Mesenchymal stem cell (in vitro differentiated cells and primary cell): Measurements from ENCODE around the gene IQCH.
"Not testable (repeated sequence)": the region's sequence is repeated elsewhere in the genome, so short reads cannot be mapped to it uniquely, and the experiment has no call there.

ENCODE experiments used
- DNase-seq: peaks from one replicate; pipeline ENCODE4 v3.0.0-alpha.2; 2013
- H2AFZ ChIP-seq: one replicate; pipeline ENCODE4 v1.6.1; 2013; ENCODE audit warnings: low read depth, mild to moderate bottlenecking, control low read depth, inconsistent platforms, low read length, moderate library complexity
- H2AK5ac ChIP-seq: 2 replicates; pipeline ENCODE4 v1.6.1; 2013; ENCODE audit warnings: low read length, moderate library complexity, mild to moderate bottlenecking, inconsistent platforms; ENCODE audit not compliant: severe bottlenecking
- H2BK120ac ChIP-seq: one replicate; pipeline ENCODE4 v1.6.1; 2013; ENCODE audit warnings: low read depth, mild to moderate bottlenecking, inconsistent platforms, low read length, moderate library complexity
- H2BK12ac ChIP-seq, 2 experiments: one replicate each; pipeline ENCODE4 v1.6.1; 2013; ENCODE audit warnings: inconsistent platforms in 2 of 2, low read length in 2 of 2, mild to moderate bottlenecking in 2 of 2, moderate library complexity in 2 of 2, control low read depth in 1 of 2
- H2BK15ac ChIP-seq: one replicate; pipeline ENCODE4 v1.6.1; 2013; ENCODE audit warnings: mild to moderate bottlenecking, low read depth, inconsistent platforms; ENCODE audit not compliant: poor library complexity, severe bottlenecking
- H2BK5ac ChIP-seq: 2 replicates; pipeline ENCODE4 v1.6.1; 2013; ENCODE audit warnings: low read depth, mild to moderate bottlenecking, low read length, control low read depth, inconsistent platforms; ENCODE audit not compliant: poor library complexity, severe bottlenecking
- H3K14ac ChIP-seq, 2 experiments: one replicate each; pipeline ENCODE4 v1.6.1; 2013; ENCODE audit warnings: inconsistent platforms in 2 of 2, low read length in 2 of 2, control low read depth in 1 of 2, mild to moderate bottlenecking in 1 of 2, moderate library complexity in 1 of 2
- H3K18ac ChIP-seq, 2 experiments: one replicate each; pipeline ENCODE4 v1.6.1; 2013; ENCODE audit warnings: inconsistent platforms in 2 of 2, low read length in 2 of 2, control low read depth in 1 of 2, low read depth in 1 of 2, mild to moderate bottlenecking in 1 of 2
- H3K23ac ChIP-seq, 2 experiments: one replicate each; pipeline ENCODE4 v1.6.1; 2013; ENCODE audit warnings: inconsistent platforms in 2 of 2, low read length in 2 of 2, mild to moderate bottlenecking in 2 of 2, moderate library complexity in 2 of 2, control low read depth in 1 of 2
- H3K27ac ChIP-seq: 2 replicates; pipeline ENCODE4 v1.5.1; 2013; ENCODE audit warnings: mild to moderate bottlenecking, moderate library complexity, low read length, control low read depth, inconsistent platforms; ENCODE audit not compliant: poor library complexity, severe bottlenecking
- H3K27me3 ChIP-seq, 2 experiments: 2 replicates each; pipeline versions ENCODE4 v1.6.1 to v1.7.0; 2013; ENCODE audit warnings: low read length in 2 of 2, mild to moderate bottlenecking in 2 of 2, moderate library complexity in 2 of 2, control low read depth in 1 of 2, inconsistent platforms in 1 of 2; ENCODE audit not compliant: control insufficient read depth in 1 of 2, insufficient read depth in 1 of 2
- H3K36me3 ChIP-seq, 2 experiments: 2 replicates each; pipeline versions ENCODE4 v1.6.1 to v1.7.0; 2013; ENCODE audit warnings: low read length in 2 of 2, control low read depth in 1 of 2, inconsistent platforms in 1 of 2, low read depth in 1 of 2, mild to moderate bottlenecking in 1 of 2; ENCODE audit not compliant: insufficient read depth in 2 of 2, control insufficient read depth in 1 of 2
- H3K4ac ChIP-seq, 2 experiments: one replicate each; pipeline ENCODE4 v1.6.1; 2013; ENCODE audit warnings: inconsistent platforms in 2 of 2, low read length in 2 of 2, mild to moderate bottlenecking in 2 of 2, moderate library complexity in 2 of 2, control low read depth in 1 of 2, low read depth in 1 of 2
- H3K4me1 ChIP-seq: 2 replicates; pipeline ENCODE4 v1.6.1; 2013; ENCODE audit warnings: low read depth, low read length, control low read depth; ENCODE audit not compliant: control insufficient read depth, insufficient read depth
- H3K4me2 ChIP-seq: 2 replicates; pipeline ENCODE4 v1.6.1; 2013; ENCODE audit warnings: low read length, mild to moderate bottlenecking, inconsistent platforms; ENCODE audit not compliant: poor library complexity, severe bottlenecking
- H3K4me3 ChIP-seq, 2 experiments: 2 replicates each; pipeline versions ENCODE4 v1.5.1 to v1.7.0; 2013; ENCODE audit warnings: low read length in 2 of 2, mild to moderate bottlenecking in 2 of 2, control low read depth in 1 of 2, low read depth in 1 of 2; ENCODE audit not compliant: insufficient read depth in 1 of 2
- H3K79me1 ChIP-seq: replicated peaks from 2 replicates; pipeline ENCODE4 v1.6.1; 2013; ENCODE audit warnings: mild to moderate bottlenecking, control low read depth, low read length, inconsistent platforms; ENCODE audit not compliant: poor library complexity, severe bottlenecking
- H3K9ac ChIP-seq: 2 replicates; pipeline ENCODE4 v1.7.0; 2013; ENCODE audit warnings: mild to moderate bottlenecking, low read length, moderate library complexity
- H3K9me3 ChIP-seq: 2 replicates; pipeline ENCODE4 v1.7.0; 2013; ENCODE audit warnings: mild to moderate bottlenecking, low read length; ENCODE audit not compliant: control insufficient read depth
- H4K8ac ChIP-seq: one replicate; pipeline ENCODE4 v1.6.1; 2013; ENCODE audit warnings: inconsistent platforms, mild to moderate bottlenecking, low read length, moderate library complexity
- H4K91ac ChIP-seq: one replicate; pipeline ENCODE4 v1.6.1; 2013; ENCODE audit warnings: mild to moderate bottlenecking, low read length, inconsistent platforms
- WGBS: methylation state at CpG from one replicate; pipeline ENCODE4 v1.1.7; 2013; ENCODE audit warnings: mixed read lengths; 5-methylcytosine and 5-hydroxymethylcytosine counted together

IQCH gene

DNA sequence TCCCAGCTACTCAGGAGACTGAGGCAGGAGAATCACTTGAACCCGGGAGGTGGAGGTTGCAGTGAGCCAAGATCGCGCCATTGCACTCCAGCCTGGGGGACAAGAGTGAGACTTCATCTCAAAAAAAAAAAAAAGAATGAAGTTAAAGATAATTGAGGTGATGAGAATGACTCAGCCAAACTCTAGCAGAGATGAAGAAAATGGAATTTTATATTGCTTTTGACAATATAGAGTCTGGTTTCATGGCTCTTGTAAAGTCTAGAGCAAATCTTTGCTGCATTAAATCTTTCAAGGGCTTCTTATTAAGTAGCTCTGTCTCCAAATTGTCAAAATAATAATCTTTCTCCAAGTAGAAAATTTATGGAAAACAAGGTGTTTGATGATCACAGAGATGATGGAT is 3.8 kb downstream of the IQCH start:
- not testable (repeated sequence) for H3K4me2 ChIP-seq, H3K23ac ChIP-seq, H2BK12ac ChIP-seq, H2BK15ac ChIP-seq, H3K4ac ChIP-seq, H3K27ac ChIP-seq, H2BK5ac ChIP-seq, H3K18ac ChIP-seq, H3K4me1 ChIP-seq, H2BK120ac ChIP-seq, H3K27me3 ChIP-seq, H2AFZ ChIP-seq, H3K36me3 ChIP-seq, H3K9ac ChIP-seq, H2AK5ac ChIP-seq, H3K9me3 ChIP-seq, H4K91ac ChIP-seq, H3K79me1 ChIP-seq, DNase-seq, H3K4me3 ChIP-seq, H4K8ac ChIP-seq, H3K14ac ChIP-seq
- WGBS = 94% methylated on average over 3 of the region's 3 CpGs

DNA sequence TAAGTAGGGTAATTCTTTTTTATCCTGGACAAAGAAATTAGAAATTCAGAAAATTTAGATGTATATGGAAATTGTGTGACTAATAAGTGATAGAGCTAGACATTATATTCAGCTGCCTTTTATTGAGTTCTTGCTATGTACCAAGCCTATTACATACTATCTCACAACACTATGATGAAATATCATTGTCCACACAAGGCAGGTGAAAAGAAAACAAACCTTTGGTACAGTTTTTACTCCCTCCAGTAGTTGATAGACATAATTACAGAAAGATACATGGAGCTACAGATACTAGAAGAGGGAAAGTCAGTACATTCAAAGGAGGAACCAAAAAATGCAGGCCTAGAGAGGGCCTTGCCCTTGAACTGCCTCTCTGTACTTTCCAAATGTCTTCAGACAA is 4.8 kb downstream of the IQCH start:
- Histone ChIP-seq H2BK15ac (no peak overlapping the region), H4K91ac (no peak overlapping the region), H3K4me1 (no peaks in the 10 kb centered on the region), H3K9ac (no peak overlapping the region), H3K4me2 (no peak overlapping the region), H3K79me1 (no peaks in the 10 kb centered on the region), H3K27me3 (no peaks in the 10 kb centered on the region), H2BK5ac (no peak overlapping the region), H2AK5ac (no peak overlapping the region), H3K4me3 (no peak overlapping the region), H2BK12ac (no peak overlapping the region), H3K14ac (no peak overlapping the region), H3K18ac (no peak overlapping the region), H2BK120ac (no peak overlapping the region), H4K8ac (no peak overlapping the region), H3K9me3 (no peaks in the 10 kb centered on the region), H3K27ac (no peak overlapping the region), H3K36me3 (no peaks in the 10 kb centered on the region), H3K23ac (no peak overlapping the region), H2AFZ (no peak overlapping the region), H3K4ac (no peak overlapping the region)
- DNase-seq = no peak

DNA sequence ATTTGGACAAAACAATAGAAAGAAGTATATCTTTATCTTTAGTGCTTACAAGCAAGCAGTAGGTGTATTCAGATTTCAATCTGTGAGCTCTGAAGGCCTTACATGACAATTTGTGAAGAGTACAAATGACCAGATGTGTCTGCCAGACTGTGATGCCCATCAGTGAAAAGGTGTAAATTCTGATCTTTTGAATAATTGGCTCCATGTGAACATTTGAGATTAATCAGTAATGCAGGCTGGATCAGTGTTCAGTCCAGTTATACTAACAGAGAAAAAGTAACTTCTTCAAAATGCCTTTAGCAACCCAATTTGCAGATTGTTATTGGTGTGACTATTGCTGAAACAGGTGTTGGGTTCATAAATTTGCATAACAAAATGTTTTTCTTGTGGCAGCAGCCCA is 5.2 kb downstream of the IQCH start:
- no peak for DNase-seq
- no peak overlapping the region for H2AFZ ChIP-seq
- H3K27me3 ChIP-seq = no peaks in the 10 kb centered on the region
- no peak overlapping the region for H2BK12ac ChIP-seq
- no peak overlapping the region for H3K4me3 ChIP-seq
- no peak overlapping the region for H3K27ac ChIP-seq
- H4K8ac ChIP-seq = no peak overlapping the region
- no peaks in the 10 kb centered on the region for H3K9me3 ChIP-seq
- H2BK15ac ChIP-seq = no peak overlapping the region
- no peaks in the 10 kb centered on the region for H3K4me1 ChIP-seq
- no peak overlapping the region for H2BK120ac ChIP-seq
- H3K4me2 ChIP-seq = no peak overlapping the region
- H3K18ac ChIP-seq = no peak overlapping the region
- H3K9ac ChIP-seq = no peak overlapping the region
- no peak overlapping the region for H2BK5ac ChIP-seq
- H3K36me3 ChIP-seq = no peaks in the 10 kb centered on the region
- H2AK5ac ChIP-seq = no peak overlapping the region
- H3K4ac ChIP-seq = no peak overlapping the region
- no peaks in the 10 kb centered on the region for H3K79me1 ChIP-seq
- H4K91ac ChIP-seq = no peak overlapping the region
- H3K23ac ChIP-seq = no peak overlapping the region
- H3K14ac ChIP-seq = no peak overlapping the region

DNA sequence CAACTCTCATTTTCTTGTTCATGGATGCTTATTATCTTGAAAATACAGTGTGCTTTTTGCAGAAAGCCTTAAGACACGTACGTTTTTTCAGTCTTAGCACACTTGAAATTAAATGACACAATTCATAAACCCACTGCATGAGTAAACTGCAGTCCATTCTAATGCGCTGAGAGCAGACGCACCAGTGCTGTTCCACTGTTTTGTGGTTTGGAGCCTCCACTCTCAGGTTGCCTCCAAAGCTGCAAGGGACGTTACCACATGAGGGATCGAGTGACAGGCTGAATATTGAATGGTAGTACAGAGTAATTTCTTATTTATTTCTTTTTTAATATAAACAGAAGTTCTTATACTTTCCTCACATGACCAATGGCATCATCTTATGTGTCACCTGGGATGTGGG is 12.3 kb downstream of the IQCH start:
- H3K23ac ChIP-seq = no peak overlapping the region
- H3K27me3 ChIP-seq = no peaks in the 10 kb centered on the region
- WGBS = 91% methylated on average over 4 of the region's 6 CpGs
- no peaks in the 10 kb centered on the region for H3K79me1 ChIP-seq
- no peak overlapping the region for H2AK5ac ChIP-seq
- no peak overlapping the region for H3K18ac ChIP-seq
- no peak overlapping the region for H2BK15ac ChIP-seq
- H3K27ac ChIP-seq = no peak overlapping the region
- H3K4ac ChIP-seq = no peak overlapping the region
- no peak overlapping the region for H2BK12ac ChIP-seq
- no peaks in the 10 kb centered on the region for H3K4me1 ChIP-seq
- no peak overlapping the region for H3K4me2 ChIP-seq
- H3K14ac ChIP-seq = no peak overlapping the region
- H2BK5ac ChIP-seq = no peak overlapping the region
- H3K4me3 ChIP-seq = no peak overlapping the region
- peaks cover 2% of the 10 kb centered on the region for H3K9me3 ChIP-seq
- no peak overlapping the region for H4K91ac ChIP-seq
- H2BK120ac ChIP-seq = no peak overlapping the region
- no peak overlapping the region for H3K9ac ChIP-seq
- no peak overlapping the region for H4K8ac ChIP-seq
- no peak overlapping the region for H2AFZ ChIP-seq
- H3K36me3 ChIP-seq = no peaks in the 10 kb centered on the region
- DNase-seq = no peak
